ENCODE data around the gene ENTR1. TPM values are rescaled to one million over a fixed set of nuclear protein-coding genes. Genes with fewer than 3 reads are reported as not detected.

Gene ENTR1
- total and polyA plus RNA-seq, 2 of the 4 experiments (the other 2 are of a cell fraction) = 14.5 to 37.3 TPM

GRCh38 chr9:136357202-136357725 lies 53.1 kb downstream of the ENTR1 start:
- dilution Hi-C loops (cut with HindIII; ENCODE audit: low sequenced_read_pairs, unreplicated experiment) = no loop called here
- Histone ChIP-seq H4K8ac (ENCODE audit: low read depth in 2 of 2, low read length in 2 of 2) (no peak overlapping the region), H3K4ac (ENCODE audit: low read depth, low read length) (no peak overlapping the region), H2BK20ac (ENCODE audit: low read depth, low read length) (no peak overlapping the region), H2AK5ac (ENCODE audit: low read depth, low read length) (no peak overlapping the region), H3K27me3 (ENCODE audit: control insufficient read depth, insufficient read depth, low read length) (no peaks in the 10 kb centered on the region), H2BK5ac (ENCODE audit: low read depth, low read length, poor library complexity, severe bottlenecking) (no peak overlapping the region), H3K4me2 (ENCODE audit: low read depth, low read length) (no peak overlapping the region), H3K4me1 (ENCODE audit: control insufficient read depth, insufficient read depth, low read length) (peaks cover 41% of the 10 kb centered on the region), H3K9me1 (ENCODE audit: insufficient read depth, low read length) (peaks cover 5% of the 10 kb centered on the region), H3K79me1 (ENCODE audit: low read depth in 1 of 2, low read length in 2 of 2) (peaks cover 0 to 53% of the 10 kb centered on the region in 2 experiments; a peak in 3 of 4 replicates), H3K18ac (ENCODE audit: low read depth, low read length) (no peak overlapping the region), H4K91ac (ENCODE audit: insufficient read depth, low read depth, low read length) (no peak overlapping the region), H3K14ac (replicated peaks; ENCODE audit: low read depth, low read length) (no peak overlapping the region), H3K4me3 (ENCODE audit: insufficient read depth, low read depth, low read length) (no peak overlapping the region), H2AFZ (replicated peaks; ENCODE audit: low read length, poor library complexity) (no peak overlapping the region), H3K23ac (ENCODE audit: low read depth, low read length) (no peak overlapping the region), H2BK15ac (ENCODE audit: low read depth, low read length) (no peak overlapping the region), H4K5ac (ENCODE audit: low read depth, low read length) (no peak overlapping the region), H2BK120ac (ENCODE audit: low read depth, low read length) (no peak overlapping the region), H3K9ac (ENCODE audit: low read depth, low read length) (no peak overlapping the region), H3K36me3 (ENCODE audit: control insufficient read depth, insufficient read depth, low read length) (peaks cover 51% of the 10 kb centered on the region), H4K20me1 (ENCODE audit: insufficient read depth, low read length) (peaks cover 25% of the 10 kb centered on the region), H3K56ac (ENCODE audit: extremely low read depth, insufficient read depth, low read length) (no peak overlapping the region), H3K9me3 (ENCODE audit: control insufficient read depth, insufficient read depth, low read length) (no peaks in the 10 kb centered on the region), H2AK9ac (replicated peaks; ENCODE audit: low read depth, low read length, poor library complexity) (peak overlapping the region; percentile 28), H3K27ac (ENCODE audit: insufficient read depth, low read length) (no peak overlapping the region)
- in situ Hi-C loops (cut with MboI; ENCODE audit: low sequenced_read_pairs) = no loop called here
- ATAC-seq (ENCODE audit: low read depth) (no peak), DNase-seq (no peak)
- ChIA-PET POLR2A (ENCODE audit: unreplicated experiment) (no interaction called here), CTCF (no interaction called here)
- BruUV-seq (replicated peaks) = no TSS peak
- TF ChIP-seq MXI1 (IDR thresholded peaks at IDR 0.05; ENCODE audit: borderline replicate concordance, low read depth, low read length) = no peak
- no peak for TF ChIP-seq RFX5 (IDR thresholded peaks at IDR 0.05; ENCODE audit: low read depth, low read length)
- TF ChIP-seq CTCF (conservative IDR thresholded peaks at IDR 0.05; ENCODE audit: low read depth, low read length) = no peak
- TF ChIP-seq CHD1 (IDR thresholded peaks at IDR 0.05; ENCODE audit: low read depth, low read length) = no peak
- TF ChIP-seq USF2 (IDR thresholded peaks at IDR 0.05; ENCODE audit: low read depth, low read length) = no peak
- intact Hi-C loops (cut with micrococcal nuclease) = no loop called here
- 100% methylated on average over 6 of the region's 22 CpGs; no CpG with 5 or more reads in 1 of the 2 experiments for WGBS, 2 experiments (ENCODE audit: extremely low coverage in 2 of 2, insufficient read length in 1 of 2)

All from IMR-90 (cell line).